Stimulated activated CD4-positive, alpha-beta T cell treated with anti-CD3 and anti-CD28 coated beads, Interleukin-4, amount 100 ng/mL, for 24 hours (primary cell): ENCODE measurements around the gene ATXN1.

Source experiments
- DNase-seq: peaks from one replicate; pipeline ENCODE4 v3.0.0-alpha.2; 2020

ATXN1 gene

GRCh38 chr6:16491666-16492313 is 269.5 kb downstream of the ATXN1 start:
- no peak for DNase-seq

- no peak for DNase-seq
These were observed 270.6 kb downstream of the ATXN1 start for GRCh38 chr6:16490616-16491015.

GRCh38 chr6:16488813-16489212 is 272.4 kb downstream of the ATXN1 start:
- no peak for DNase-seq

GRCh38 chr6:16487996-16488674 is 273.1 kb downstream of the ATXN1 start:
- DNase-seq, result no peak

- peak; percentile 70 for DNase-seq
These were observed 274.6 kb downstream of the ATXN1 start for GRCh38 chr6:16486661-16487060.

- peak; percentile 33 for DNase-seq
These were observed 277.9 kb downstream of the ATXN1 start for GRCh38 chr6:16483315-16483875.

GRCh38 chr6:16482702-16483314 is 278.5 kb downstream of the ATXN1 start:
- DNase-seq, result peak; percentile 24

GRCh38 chr6:16481697-16482399 is 279.4 kb downstream of the ATXN1 start:
- peak; percentile 70 for DNase-seq

GRCh38 chr6:16480763-16481560 is 280.3 kb downstream of the ATXN1 start:
- DNase-seq, result no peak

- no peak for DNase-seq
These were observed 283.7 kb downstream of the ATXN1 start for GRCh38 chr6:16477367-16478149.

GRCh38 chr6:16476861-16477260 is 284.4 kb downstream of the ATXN1 start:
- DNase-seq, result no peak

GRCh38 chr6:16475494-16475781 is 285.8 kb downstream of the ATXN1 start:
- no peak for DNase-seq

GRCh38 chr6:16474772-16475493 is 286.3 kb downstream of the ATXN1 start:
- DNase-seq, result peak; percentile 14

- peak; percentile 41 for DNase-seq
These were observed 287.1 kb downstream of the ATXN1 start for GRCh38 chr6:16473908-16474771.

GRCh38 chr6:16473184-16473907 is 287.9 kb downstream of the ATXN1 start:
- DNase-seq, result peak; percentile 33

GRCh38 chr6:16472349-16473069 is 288.8 kb downstream of the ATXN1 start:
- no peak for DNase-seq

GRCh38 chr6:16471910-16472297 is 289.4 kb downstream of the ATXN1 start:
- no peak for DNase-seq

- peak; percentile 30 for DNase-seq
These were observed 289.9 kb downstream of the ATXN1 start for GRCh38 chr6:16471222-16471909.
